Stomach (tissue), 4 donors: Measurements from ENCODE around the gene SMURF1.

Experiments
- CTCF ChIP-seq, 7 experiments: fragments of 450-650 bp in 4 of 7; fragments of 200-600 bp in 3 of 7; sonication (generic) in 3 of 7; IDR thresholded peaks; one replicate each; pipeline ENCODE4 v1.5.1; 2016 to 2019; ENCODE audit warnings: antibody characterized with exemption in 7 of 7, control low read depth in 2 of 7, mild to moderate bottlenecking in 1 of 7
- POLR2A ChIP-seq, 4 donors: fragments of 450-650 bp; IDR thresholded peaks; one replicate each; pipeline ENCODE4 v1.6.1; 2016; ENCODE audit warnings: antibody characterized with exemption in 4 of 4, control low read depth in 2 of 4, mild to moderate bottlenecking in 1 of 4, moderate library complexity in 1 of 4
- POLR2AphosphoS5 ChIP-seq, 3 donors: sonication (generic); formaldehyde crosslinking; IDR thresholded peaks; one replicate each; pipeline ENCODE4 v1.6.1; 2016; ENCODE audit warnings: antibody characterized with exemption in 3 of 3

DNA sequence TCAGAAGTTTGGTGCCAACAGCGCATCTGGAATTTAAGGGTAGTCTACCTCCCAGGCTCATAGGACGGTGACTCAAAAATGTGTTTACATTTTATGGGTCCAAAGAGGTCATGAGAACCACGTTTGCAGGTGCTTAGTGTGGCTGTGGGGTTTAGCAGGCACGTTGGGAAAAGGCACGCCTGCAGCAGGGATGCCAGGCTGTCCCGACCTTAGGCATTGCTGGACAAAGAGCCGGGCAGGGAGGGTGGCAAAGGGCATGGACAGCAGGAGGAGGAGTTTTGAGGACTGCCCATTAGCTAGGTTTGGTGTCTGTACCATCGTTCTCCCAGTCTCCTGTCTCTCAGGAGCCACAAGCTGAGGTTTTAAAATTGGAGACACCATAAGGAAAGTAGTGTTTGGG is 161.2 kb downstream of the SMURF1 start:
- TF ChIP-seq POLR2A (IDR thresholded peaks at IDR 0.05): no peak
- no peak for TF ChIP-seq CTCF (IDR thresholded peaks at IDR 0.05)
- no peak for TF ChIP-seq POLR2AphosphoS5 (IDR thresholded peaks at IDR 0.05)
